HG02623 (cell line): ENCODE results near the gene RPRD2.
A peak's percentile ranks its signal among the peaks of the same experiment; 100 is the strongest.

ENCODE experiments used
- ATAC-seq: cut with Tn5 transposase; IDR thresholded peaks from one replicate; pipeline ENCODE4 v1.9.1; 2021; ENCODE audit warnings: moderate library complexity; ENCODE audit not compliant: unreplicated experiment

Gene RPRD2

DNA sequence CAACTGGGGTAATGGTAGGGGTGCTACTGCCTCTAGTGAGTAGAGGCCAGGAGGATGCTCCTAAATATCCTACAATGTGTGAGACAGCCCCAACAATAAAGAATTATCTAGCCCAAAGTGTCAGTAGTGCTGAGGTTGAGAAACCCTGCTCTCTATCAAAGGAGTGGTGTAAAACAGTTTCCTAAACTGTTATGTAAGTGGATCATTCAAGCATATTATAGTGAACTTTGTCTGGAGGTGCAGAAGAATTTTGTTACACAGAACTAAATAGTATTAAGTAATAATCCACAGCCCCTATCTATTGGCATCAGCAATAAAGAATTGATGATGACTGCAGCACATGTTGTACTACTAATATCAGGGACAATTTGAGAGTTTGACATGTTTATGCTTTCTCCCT lies 103.0 kb downstream of the RPRD2 start:
- no peak for ATAC-seq

DNA sequence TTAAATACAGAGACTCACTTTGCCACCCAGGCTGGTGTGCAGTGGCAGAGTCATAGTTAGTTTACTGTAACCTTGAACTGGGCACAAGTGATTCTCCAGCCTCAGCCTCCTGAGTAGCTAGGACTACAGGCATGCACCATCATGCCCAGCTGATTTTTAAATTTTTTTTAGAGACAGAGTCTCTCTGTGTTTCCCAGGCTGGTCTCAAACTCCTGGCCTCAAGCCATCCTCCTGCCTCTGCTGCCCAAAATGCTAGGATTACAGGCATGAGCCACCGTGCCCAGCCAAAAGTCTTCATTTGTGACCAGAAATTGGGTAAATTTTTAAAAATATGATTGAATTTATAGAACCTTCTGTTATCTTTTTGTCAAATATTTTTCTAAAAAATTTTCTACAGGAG lies 105.3 kb downstream of the RPRD2 start:
- ATAC-seq: no peak

DNA sequence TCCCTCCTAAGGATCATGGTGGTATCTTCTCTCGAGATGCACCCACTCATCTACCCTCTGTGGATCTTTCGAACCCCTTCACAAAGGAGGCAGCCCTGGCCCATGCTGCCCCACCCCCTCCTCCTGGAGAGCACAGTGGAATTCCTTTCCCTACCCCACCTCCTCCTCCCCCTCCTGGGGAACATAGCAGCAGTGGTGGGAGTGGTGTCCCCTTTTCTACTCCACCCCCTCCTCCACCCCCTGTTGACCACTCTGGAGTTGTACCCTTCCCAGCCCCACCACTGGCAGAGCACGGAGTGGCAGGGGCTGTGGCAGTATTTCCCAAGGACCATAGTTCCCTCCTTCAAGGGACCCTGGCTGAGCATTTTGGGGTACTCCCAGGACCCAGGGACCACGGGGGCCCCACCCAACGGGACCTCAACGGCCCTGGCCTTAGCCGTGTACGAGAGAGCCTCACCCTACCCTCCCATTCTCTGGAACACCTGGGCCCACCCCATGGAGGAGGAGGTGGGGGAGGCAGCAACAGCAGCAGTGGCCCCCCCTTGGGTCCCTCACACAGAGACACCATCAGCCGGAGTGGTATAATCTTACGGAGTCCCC lies 108.8 kb downstream of the RPRD2 start:
- no peak for ATAC-seq

DNA sequence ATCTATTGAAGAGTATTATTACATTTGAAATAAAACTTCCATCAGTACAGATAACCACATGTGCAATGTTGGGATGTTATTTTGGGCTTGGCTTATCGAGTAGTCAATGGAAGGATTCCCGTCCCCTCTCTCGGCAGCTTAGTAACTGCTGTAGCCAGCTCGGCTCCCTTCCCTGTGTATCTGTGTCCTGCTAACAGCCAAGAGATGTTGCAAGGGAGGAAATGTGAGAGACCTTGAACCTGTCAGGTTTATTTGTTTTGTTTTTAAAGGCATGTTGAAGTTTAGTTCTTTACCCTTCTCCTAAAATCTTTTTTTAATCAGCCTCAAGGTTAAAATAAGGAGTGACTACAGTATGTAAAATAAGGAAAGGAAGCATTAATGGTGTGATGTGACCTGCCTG lies 109.7 kb downstream of the RPRD2 start:
- ATAC-seq: no peak

DNA sequence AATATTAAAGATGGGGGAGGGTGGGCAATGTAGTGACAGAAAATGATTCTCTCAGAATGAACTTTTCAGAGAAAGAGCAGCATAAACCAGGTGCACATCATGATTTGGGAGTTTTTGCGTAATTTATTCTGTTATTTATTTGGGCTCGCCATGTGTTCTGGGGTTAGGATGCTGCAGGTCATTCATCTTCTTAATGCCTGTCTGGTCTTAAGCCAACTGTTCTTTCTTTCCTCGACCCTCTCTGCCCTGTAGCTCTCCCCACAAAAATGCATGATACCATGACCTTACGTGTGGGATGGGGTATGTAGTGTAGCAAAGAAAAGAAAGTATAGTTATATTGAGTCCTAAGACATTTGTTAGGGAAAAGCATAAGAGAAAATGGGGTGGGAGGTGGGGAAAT lies 110.9 kb downstream of the RPRD2 start:
- no peak for ATAC-seq

DNA sequence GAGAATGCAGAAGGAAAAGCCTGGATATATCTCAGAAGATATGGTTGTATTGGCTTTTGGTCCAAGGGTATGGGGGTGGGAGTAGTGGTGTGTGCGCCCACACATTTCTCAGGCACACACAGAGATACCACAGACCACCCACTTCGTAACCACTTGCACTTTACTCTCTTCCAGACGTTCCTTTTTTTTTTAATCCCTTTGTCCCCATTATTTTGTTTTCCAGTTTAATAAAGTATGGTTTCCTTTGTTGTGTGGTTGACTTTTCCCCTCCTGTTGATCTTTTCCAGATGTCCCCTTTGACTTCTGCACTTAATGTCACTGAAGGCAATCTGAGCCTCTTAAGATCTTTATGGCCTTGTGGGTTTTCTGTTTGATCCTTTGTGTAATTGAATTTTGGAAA lies 112.8 kb downstream of the RPRD2 start:
- ATAC-seq: no peak

DNA sequence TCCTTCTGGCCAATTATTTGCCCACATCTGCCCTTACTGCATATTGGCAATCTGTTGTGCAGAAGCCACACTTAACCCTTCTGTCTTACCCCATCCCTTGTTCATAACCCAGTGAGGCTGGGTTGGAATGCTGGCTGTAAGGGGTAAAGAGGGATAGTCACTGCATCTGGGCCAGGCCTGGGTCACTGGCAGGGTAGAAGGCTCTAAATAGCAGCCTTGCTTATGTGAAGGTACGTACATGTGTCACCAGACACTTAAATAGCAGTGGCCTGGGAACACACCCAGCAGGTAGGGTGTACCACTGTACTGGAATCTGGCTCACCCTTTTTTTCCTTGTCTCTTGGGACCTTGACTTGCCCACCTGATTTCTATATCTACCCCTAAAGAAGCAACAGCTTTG lies 113.4 kb downstream of the RPRD2 start:
- no peak for ATAC-seq

DNA sequence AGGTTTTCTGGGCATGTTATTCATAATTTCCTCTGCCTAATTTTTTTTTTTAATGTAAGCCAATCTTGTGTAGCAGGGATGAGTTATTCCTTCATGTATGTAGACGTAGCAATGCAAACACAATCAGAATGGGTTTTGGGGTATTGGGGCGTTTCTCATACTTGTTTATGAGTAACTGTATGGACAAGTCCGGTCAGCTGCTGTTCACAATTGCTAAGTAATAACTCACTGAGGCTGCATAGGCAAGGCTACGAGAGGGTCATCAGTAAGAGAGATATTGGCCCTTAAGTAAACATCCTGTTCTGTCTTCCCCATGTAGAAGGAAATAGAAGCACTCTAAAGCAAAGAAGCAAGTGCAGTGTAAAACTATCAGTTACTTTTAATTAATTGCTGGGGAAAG lies 113.8 kb downstream of the RPRD2 start:
- no peak for ATAC-seq

DNA sequence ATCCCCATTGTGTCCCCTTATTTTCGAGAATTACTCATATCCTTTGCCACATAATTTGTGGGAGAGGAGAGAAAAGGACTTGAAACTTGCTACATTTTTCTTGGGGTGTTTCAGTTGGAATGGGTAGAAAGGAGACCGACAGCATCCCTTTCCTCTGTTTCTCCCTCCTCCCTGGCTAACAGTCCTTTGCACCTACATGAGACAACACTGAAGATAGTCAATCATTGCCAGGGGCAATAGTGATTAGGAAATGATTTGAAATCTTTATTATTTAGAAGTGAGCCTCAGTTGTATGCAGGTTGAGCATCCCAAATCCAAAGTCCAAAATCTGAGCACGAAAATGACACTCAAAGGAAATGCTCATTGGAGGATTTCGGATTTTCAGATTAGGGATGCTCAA lies 115.4 kb downstream of the RPRD2 start:
- no peak for ATAC-seq

DNA sequence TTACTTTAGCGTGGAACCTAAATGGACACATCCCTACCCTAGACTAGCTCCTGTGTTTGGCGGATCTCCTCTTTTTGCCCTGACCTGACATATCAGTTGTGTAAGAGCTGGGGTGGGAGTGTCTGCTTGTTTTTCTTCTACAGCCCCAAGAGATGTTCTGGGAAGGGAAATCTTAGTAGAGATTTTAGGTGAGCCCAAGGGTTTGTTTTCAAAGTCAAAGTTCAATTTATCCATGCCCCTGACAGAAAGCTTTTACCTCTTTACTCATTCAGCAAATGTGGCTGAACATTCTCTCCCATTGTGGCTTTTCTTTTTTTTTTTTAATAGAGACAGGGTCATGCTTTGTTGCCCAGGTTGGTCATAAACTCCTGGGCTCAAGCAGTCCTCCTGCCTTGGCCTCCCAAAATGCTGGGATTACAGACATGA lies 116.0 kb downstream of the RPRD2 start:
- ATAC-seq: no peak

DNA sequence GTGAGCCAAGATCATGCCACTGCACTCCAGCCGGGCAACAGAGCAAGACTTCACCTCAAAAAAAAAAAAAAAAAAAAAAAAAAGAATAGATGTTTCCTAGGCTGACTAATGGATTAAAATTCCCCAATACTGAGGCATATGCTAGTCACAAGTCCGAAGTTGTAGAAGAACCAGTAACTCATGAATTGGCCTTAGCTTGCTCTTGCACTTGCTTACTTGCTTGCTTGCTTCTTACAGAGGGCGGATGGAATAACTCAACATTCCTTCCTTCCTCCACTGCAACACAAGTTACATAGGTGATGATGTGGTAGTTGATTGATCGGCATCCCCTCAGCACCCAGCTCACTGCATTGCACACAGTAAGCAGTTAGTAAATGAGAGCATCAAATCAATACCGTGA lies 120.5 kb downstream of the RPRD2 start:
- no peak for ATAC-seq

DNA sequence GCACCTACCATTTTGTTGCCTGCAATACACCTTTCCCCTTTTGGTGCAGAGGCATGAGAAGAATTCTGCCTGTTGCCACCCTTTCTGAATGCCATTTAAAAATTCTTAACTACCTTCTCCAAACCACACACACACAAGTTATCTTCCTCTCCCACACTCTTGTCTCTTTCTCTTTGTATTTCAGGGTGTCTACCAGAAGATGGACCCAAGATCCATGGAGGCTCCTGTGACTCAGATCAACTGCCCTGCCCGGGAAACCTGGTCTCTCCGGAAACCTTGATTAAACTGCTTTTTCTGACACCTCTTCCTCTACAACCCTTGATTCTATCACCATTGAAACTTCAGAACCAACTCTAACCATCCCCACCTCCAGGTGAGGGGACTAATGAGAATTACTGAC lies 120.9 kb downstream of the RPRD2 start:
- ATAC-seq: no peak

DNA sequence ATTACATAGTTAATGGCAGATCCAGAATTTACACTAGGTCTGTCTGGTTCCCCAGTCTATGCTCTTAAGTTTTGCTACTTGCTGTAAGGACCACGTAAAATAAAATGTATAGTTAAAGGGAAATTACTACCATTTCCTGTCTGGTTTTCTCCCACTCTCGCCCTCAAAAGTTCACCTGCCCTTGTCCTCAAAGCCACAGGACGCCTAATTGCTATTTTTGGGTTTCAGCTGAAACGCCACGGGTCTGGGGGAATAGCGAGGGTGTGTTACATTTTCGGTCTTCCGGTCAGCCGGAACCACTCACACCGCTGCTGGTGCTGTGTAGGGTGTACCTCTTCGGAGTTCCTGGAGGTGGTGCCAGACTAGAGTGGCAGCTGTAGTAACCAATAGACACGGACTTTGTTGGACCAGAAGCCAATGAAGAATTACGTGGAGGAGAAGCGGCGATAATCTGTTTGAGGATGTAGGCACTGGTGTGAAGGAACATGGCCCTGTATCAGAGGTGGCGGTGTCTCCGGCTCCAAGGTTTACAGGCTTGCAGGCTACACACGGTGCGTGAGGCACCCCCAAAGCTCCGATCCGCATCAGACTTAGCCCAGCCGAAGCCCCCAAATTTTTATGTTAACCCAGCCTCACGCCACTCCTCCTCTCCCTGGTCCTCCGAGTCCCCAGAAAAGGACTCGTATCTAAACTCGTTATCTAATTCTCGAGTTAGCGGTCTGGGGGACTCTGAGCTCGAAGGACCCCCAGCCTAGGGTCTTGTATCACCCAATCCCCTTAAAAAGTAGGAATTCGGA lies 123.2 kb downstream of the RPRD2 start, which contains the start of gene TARS2:
Gene TARS2 (plus strand): TSS at position 454 of the 797 bp plus-strand sequence. CDS start 32 bp downstream, at position 486.
- ATAC-seq: peak; percentile 99

DNA sequence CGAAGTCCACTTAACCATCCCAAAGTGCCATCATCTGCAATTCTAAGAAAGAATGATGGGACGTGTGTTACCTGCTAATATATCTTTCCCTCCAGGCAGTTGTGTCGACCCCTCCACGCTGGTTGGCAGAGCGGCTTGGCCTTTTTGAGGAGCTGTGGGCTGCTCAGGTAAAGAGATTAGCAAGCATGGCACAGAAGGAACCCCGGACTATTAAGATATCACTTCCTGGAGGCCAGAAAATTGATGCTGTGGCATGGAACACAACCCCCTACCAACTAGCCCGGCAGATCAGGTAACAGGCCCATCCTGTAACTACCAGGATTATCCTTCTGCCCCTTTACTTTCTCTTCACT lies 123.8 kb downstream of the RPRD2 start:
- no peak for ATAC-seq

DNA sequence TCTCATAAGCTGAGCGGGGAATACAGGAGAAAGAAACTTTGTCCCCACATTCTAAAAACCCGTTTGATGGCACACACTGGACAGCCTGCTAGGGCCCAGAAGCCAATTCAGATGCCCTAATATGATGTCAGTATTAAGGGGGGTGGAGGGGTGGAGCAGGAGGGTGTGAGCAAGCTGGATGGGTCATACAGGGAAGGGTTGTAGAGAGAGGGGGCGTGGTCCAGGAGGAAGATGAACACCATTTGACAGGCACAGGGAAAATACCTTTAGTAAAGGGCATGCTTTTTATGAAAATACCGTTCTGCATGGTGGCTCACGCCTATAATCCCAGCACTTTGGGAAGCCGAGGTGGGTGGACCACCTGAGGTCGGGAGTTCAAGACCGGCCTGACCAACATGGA lies 129.2 kb downstream of the RPRD2 start:
- ATAC-seq: no peak

DNA sequence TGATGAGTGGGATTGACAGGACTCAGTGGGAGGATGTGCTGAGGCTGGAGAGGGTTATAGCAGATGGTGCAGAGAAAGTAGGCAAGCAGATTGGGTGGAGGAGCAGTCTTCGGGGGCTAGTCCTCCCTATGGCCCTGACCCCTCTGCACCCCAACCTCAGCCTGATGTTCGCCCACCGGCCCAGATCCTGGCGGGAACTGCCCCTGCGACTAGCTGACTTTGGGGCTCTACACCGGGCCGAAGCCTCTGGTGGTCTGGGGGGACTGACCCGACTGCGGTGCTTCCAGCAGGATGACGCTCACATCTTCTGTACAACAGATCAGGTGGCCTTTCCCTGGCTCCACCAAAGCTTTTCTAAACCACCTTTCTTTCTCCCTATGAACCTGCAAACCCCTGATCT lies 134.4 kb downstream of the RPRD2 start:
- no peak for ATAC-seq

DNA sequence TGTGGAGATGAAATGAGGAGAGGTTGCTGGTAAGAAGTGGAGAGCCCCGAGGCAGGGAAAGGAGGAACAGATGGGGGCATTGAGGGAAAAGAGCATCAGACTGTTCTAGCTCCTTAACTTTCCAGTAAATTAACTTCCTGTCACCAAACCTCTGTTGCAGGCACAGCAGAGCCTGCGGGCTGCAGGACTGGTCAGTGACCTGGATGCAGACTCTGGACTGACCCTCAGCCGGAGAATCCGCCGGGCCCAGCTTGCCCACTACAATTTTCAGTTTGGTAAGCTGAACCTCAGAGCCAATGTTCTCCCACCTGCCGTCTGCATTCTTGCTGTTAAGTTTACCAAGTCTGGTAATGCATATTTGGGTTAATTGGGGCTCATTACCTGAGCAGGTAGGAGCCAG lies 141.5 kb downstream of the RPRD2 start:
- no peak for ATAC-seq

DNA sequence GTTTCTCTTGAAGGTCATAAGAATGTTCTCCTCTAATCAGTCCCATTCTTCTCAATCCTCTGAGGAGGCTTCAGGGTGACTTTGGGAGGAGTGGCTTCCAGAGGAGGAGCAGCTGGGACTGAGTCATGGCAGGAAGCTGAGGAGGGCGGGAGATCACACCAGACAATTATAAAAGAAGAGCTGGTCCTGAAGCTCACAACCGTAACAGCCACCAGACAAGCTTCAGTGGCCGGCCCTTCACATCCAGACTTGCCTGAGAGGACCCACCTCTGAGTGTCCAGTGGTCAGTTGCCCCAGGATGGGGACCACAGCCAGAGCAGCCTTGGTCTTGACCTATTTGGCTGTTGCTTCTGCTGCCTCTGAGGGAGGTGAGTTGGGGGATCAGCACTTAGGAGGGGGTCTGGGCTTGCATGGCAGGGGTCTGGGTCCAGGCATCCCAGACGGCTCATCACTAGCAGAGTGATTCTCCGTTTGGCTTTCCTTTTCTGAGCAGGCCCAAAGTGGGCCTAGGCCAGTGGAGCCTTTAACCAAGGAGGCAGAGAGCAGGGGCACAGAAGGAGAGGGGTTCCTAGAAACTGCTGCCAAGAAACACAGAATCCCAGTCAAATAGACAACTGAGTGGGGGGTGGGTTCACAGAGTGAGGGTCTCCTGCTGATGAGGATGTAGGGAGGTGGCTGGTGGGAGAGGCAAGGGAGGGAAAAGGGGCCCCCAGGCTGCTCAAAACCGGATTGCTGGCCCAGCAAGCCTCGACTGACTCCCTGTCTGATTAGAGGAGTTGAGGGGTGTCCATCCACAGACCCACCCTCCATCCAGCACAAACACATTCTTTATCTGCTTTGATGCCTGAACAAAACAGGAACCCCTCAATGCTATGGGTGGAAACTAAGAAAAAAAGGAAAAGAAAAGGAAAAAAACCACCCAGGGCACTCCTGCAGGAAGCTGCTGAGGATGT lies 144.2 kb downstream of the RPRD2 start, which contains the start of gene ECM1:
Gene ECM1 (plus strand): TSS at position 198 of the 953 bp plus-strand sequence. CDS start 101 bp downstream, at position 299.
- ATAC-seq: no peak

DNA sequence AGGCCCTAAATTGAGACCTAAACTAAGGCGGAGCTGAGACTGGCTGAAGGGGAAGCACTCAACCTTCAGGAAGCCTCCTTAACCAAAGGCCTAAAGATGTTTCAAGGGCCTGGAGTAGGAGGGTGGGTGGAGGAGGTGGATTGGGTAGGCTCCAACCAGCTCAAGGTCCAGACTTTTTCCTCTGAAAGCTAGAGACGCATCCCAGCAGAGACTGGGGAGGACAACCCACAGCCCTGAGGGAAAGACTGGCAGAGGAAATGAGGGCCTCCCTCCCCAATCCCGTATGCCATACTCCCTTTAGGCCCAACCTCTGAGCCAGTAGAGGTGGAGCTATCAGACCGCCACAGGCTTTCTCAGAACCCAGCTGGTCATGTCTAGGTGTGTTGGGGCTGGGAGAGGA lies 145.0 kb downstream of the RPRD2 start:
- ATAC-seq: no peak

DNA sequence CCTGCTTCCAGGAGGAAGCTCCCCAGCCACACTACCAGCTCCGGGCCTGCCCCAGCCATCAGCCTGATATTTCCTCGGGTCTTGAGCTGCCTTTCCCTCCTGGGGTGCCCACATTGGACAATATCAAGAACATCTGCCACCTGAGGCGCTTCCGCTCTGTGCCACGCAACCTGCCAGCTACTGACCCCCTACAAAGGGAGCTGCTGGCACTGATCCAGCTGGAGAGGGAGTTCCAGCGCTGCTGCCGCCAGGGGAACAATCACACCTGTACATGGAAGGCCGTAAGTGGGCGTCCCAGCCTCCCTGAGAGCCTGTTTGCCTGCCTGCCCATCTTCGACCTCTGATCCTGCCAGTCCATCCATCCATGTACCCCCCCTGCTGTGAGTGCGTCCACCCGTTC lies 147.6 kb downstream of the RPRD2 start:
- ATAC-seq: no peak

DNA sequence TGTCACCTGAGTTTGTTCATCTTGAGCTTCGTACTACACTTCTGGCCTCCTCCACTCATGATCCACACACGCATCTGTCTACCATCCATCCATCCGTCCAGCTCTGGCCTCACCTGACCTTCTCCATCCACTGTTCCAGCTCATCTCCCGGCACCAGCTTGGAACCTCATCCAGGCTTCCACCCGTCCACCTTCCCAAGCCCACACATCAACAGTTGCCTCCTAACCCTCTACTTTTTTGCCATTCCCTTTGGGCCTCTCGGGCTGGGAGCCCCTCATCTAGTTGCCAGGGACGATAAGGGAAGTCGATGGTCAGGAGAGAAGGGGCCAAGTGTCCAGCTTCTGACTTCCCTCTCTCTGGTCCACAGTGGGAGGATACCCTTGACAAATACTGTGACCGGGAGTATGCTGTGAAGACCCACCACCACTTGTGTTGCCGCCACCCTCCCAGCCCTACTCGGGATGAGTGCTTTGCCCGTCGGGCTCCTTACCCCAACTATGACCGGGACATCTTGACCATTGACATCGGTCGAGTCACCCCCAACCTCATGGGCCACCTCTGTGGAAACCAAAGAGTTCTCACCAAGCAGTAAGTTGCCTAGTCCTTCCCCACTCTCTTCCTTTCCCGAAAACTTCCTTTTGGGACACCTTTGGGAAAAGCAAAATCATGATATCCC lies 148.2 kb downstream of the RPRD2 start:
- ATAC-seq: no peak
